ENCODE results near the gene GCNT2.

The GCNT2 gene

DNA sequence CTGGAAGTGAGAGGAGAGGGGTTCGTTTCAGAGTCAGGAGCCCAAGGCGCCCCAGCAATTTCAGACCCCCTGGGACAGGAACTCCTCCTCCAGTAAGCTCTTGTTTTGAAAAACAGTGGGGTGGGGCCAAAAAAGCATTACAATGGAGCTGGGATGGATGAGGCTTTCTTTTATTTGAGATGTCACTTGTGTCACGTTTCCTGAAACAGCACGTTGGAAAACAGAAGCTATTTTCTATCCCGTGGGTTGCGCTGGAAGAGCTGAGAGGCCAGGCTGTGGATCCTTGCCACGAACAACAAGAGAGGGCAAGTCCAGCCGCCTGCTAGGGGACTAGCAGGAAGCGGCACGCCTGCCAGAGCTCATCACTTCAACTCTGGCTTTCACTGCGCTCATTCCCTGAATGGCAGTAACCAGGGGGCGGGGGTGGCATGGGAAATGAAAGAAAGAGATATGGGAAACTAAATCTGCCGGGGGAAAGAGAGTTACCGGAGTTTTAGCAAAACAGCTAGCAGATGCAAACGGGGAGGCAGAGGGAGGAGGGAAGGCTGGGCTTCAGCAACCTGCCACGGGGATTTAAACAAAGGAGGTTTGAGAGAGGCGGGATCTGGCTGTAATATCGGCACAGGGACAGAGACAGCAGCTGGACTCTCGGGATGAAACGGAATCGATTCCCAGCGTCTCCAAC is 34.6 kb downstream of the GCNT2 start:
- no peak overlapping the region; the same call in 1 of the 2 replicates for H3K4me2 ChIP-seq (ENCODE audit: low read length)

DNA sequence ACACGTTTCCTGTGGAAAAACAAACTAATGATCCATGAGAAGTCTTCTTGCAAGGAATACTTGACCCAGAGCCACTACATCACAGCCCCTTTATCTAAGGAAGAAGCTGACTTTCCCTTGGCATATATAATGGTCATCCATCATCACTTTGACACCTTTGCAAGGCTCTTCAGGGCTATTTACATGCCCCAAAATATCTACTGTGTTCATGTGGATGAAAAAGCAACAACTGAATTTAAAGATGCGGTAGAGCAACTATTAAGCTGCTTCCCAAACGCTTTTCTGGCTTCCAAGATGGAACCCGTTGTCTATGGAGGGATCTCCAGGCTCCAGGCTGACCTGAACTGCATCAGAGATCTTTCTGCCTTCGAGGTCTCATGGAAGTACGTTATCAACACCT is 35.4 kb downstream of the GCNT2 start:
- Histone ChIP-seq H3K9me2 (ENCODE audit: low read depth, low read length) (no peaks in the 10 kb centered on the region), H3K4me3 (ENCODE audit: low read depth, low read length, poor library complexity, severe bottlenecking) (no peak overlapping the region), H3K9me3 (ENCODE audit: low read length) (no peaks in the 10 kb centered on the region), H3K4me1 (ENCODE audit: insufficient read depth, low read length, severe bottlenecking) (peaks cover 45% of the 10 kb centered on the region), H3K36me3 (ENCODE audit: insufficient read depth, low read length) (peaks cover 42% of the 10 kb centered on the region), H3K27me3 (ENCODE audit: insufficient read depth, low read length) (no peaks in the 10 kb centered on the region), H3K4me2 (ENCODE audit: low read length) (no peak overlapping the region), H3K9ac (ENCODE audit: low read length) (no peak overlapping the region), H3F3A (ENCODE audit: insufficient read depth, low read length) (no peaks in the 10 kb centered on the region), H3K27ac (ENCODE audit: low read depth, low read length, poor library complexity, severe bottlenecking) (no peak overlapping the region), H4K20me1 (ENCODE audit: insufficient read depth, low read length) (no peaks in the 10 kb centered on the region), H3K79me2 (ENCODE audit: insufficient read depth, low read length) (peaks cover 39% of the 10 kb centered on the region; the same call in 1 of the 2 replicates), H2AFZ (ENCODE audit: low read length) (no peak overlapping the region)
- no peak for TF ChIP-seq EZH2 (IDR thresholded peaks at IDR 0.05; ENCODE audit: borderline replicate concordance, low read length)
- TF ChIP-seq, protein P1, sequence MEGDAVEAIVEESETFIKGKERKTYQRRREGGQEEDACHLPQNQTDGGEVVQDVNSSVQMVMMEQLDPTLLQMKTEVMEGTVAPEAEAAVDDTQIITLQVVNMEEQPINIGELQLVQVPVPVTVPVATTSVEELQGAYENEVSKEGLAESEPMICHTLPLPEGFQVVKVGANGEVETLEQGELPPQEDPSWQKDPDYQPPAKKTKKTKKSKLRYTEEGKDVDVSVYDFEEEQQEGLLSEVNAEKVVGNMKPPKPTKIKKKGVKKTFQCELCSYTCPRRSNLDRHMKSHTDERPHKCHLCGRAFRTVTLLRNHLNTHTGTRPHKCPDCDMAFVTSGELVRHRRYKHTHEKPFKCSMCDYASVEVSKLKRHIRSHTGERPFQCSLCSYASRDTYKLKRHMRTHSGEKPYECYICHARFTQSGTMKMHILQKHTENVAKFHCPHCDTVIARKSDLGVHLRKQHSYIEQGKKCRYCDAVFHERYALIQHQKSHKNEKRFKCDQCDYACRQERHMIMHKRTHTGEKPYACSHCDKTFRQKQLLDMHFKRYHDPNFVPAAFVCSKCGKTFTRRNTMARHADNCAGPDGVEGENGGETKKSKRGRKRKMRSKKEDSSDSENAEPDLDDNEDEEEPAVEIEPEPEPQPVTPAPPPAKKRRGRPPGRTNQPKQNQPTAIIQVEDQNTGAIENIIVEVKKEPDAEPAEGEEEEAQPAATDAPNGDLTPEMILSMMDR (IDR thresholded peaks at IDR 0.05; ENCODE audit: low read length): no peak

More for the DNA sequence above, 34.6 kb downstream of the GCNT2 start:
- TF ChIP-seq, protein P1 (IDR thresholded peaks at IDR 0.05; ENCODE audit: low read length): no peak
- TF ChIP-seq EZH2 (IDR thresholded peaks at IDR 0.05; ENCODE audit: borderline replicate concordance, low read length): no peak
- peaks cover 43% of the 10 kb centered on the region for H3K79me2 ChIP-seq (ENCODE audit: insufficient read depth, low read length)
- peaks cover 41% of the 10 kb centered on the region for H3K36me3 ChIP-seq (ENCODE audit: insufficient read depth, low read length)
- H4K20me1 ChIP-seq (ENCODE audit: insufficient read depth, low read length): no peaks in the 10 kb centered on the region
- H3K4me1 ChIP-seq (ENCODE audit: insufficient read depth, low read length, severe bottlenecking): peaks cover 45% of the 10 kb centered on the region
- H3K9me3 ChIP-seq (ENCODE audit: low read length): no peaks in the 10 kb centered on the region
- no peak overlapping the region for H3K27ac ChIP-seq (ENCODE audit: low read depth, low read length, poor library complexity, severe bottlenecking)
- no peaks in the 10 kb centered on the region for H3F3A ChIP-seq (ENCODE audit: insufficient read depth, low read length)
- H3K27me3 ChIP-seq (ENCODE audit: insufficient read depth, low read length): no peaks in the 10 kb centered on the region
- H2AFZ ChIP-seq (ENCODE audit: low read length): no peak overlapping the region
- H3K4me3 ChIP-seq (ENCODE audit: low read depth, low read length, poor library complexity, severe bottlenecking): no peak overlapping the region
- H3K9ac ChIP-seq (ENCODE audit: low read length): no peak overlapping the region
- H3K9me2 ChIP-seq (ENCODE audit: low read depth, low read length): no peaks in the 10 kb centered on the region

DNA sequence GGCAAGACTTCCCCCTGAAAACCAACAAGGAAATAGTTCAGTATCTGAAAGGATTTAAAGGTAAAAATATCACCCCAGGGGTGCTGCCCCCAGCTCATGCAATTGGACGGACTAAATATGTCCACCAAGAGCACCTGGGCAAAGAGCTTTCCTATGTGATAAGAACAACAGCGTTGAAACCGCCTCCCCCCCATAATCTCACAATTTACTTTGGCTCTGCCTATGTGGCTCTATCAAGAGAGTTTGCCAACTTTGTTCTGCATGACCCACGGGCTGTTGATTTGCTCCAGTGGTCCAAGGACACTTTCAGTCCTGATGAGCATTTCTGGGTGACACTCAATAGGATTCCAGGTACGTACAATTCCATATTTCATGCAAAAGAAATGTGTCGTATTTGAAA is 35.8 kb downstream of the GCNT2 start:
- no peak overlapping the region for H3K9ac ChIP-seq (ENCODE audit: low read length)
- H3K27me3 ChIP-seq (ENCODE audit: insufficient read depth, low read length): no peaks in the 10 kb centered on the region

More for the DNA sequence above, 35.8 kb downstream of the GCNT2 start:
- Histone ChIP-seq H3K4me3 (ENCODE audit: low read depth, low read length, poor library complexity, severe bottlenecking) (no peak overlapping the region), H2AFZ (ENCODE audit: low read length) (no peak overlapping the region), H3F3A (ENCODE audit: insufficient read depth, low read length) (no peaks in the 10 kb centered on the region), H4K20me1 (ENCODE audit: insufficient read depth, low read length) (no peaks in the 10 kb centered on the region), H3K79me2 (ENCODE audit: insufficient read depth, low read length) (peaks cover 39% of the 10 kb centered on the region; the same call in 1 of the 2 replicates), H3K9me3 (ENCODE audit: low read length) (no peaks in the 10 kb centered on the region), H3K36me3 (ENCODE audit: insufficient read depth, low read length) (peaks cover 42% of the 10 kb centered on the region), H3K4me2 (ENCODE audit: low read length) (no peak overlapping the region), H3K4me1 (ENCODE audit: insufficient read depth, low read length, severe bottlenecking) (peaks cover 45% of the 10 kb centered on the region), H3K27ac (ENCODE audit: low read depth, low read length, poor library complexity, severe bottlenecking) (no peak overlapping the region), H3K9me2 (ENCODE audit: low read depth, low read length) (no peaks in the 10 kb centered on the region)
- no peak for TF ChIP-seq EZH2 (IDR thresholded peaks at IDR 0.05; ENCODE audit: borderline replicate concordance, low read length)
- TF ChIP-seq, protein P1 (IDR thresholded peaks at IDR 0.05; ENCODE audit: low read length): no peak
